Fibroblast of skin of left biceps (primary cell): ENCODE results near the gene TRMT11.

Experiments
- DNase-seq, 2 experiments: peaks; one replicate each; pipeline ENCODE4 v3.0.0-alpha.2; 2013; ENCODE audit warnings: low read depth in 2 of 2

Gene TRMT11

DNA sequence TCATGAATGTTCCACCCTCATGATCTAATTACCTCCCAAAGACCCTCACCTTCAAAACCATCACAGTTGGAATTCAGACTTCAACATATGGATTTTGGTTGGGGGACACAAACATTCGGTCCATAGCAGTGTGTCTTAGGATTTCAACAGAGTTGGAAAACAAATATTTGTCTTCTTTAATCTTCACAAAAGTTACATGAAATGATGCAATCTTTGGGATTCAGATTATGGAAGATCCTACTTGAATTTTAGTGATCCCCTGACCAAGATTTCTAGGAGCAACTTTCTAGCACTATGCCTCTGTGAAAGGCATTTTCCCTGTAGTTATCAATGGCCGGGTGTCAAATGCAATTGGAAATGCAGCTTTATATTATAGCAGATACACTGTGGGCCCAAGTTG is 86.5 kb downstream of the TRMT11 start:
- DNase-seq: no peak

DNA sequence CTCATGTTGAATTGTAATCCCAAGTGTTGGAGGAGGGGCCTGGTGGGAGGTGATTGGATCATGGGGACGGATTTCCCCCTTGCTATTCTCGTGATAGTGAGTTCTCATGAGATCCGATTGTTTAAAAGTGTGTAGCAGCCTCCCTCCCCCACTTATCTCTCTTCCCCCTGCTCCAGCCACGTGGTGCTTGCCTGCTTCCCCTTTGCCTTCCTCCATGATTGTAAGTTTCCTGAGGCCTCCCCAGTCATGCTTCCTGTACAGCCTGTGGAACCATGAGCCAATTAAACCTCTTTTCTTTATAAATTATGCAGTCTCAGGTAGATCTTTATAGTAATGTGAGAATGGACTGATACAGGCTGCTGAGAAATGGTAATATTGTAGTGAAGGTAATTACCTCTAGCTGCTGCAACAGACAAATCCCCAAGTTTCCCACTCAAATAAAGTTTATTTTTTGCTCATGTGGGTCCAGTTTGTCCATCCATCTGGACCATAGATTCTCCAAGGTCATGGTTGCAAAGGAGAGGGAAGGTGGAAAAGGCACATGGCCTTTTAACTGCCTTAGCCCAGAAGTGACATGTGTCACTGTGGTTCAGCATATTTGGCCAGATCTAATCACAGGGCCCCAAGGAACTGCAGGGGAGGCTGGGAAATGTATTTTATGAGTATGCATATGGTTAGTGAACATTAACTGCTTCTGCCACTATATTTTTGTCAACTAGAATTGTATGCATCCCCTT is 89.2 kb downstream of the TRMT11 start:
- DNase-seq: no peak

DNA sequence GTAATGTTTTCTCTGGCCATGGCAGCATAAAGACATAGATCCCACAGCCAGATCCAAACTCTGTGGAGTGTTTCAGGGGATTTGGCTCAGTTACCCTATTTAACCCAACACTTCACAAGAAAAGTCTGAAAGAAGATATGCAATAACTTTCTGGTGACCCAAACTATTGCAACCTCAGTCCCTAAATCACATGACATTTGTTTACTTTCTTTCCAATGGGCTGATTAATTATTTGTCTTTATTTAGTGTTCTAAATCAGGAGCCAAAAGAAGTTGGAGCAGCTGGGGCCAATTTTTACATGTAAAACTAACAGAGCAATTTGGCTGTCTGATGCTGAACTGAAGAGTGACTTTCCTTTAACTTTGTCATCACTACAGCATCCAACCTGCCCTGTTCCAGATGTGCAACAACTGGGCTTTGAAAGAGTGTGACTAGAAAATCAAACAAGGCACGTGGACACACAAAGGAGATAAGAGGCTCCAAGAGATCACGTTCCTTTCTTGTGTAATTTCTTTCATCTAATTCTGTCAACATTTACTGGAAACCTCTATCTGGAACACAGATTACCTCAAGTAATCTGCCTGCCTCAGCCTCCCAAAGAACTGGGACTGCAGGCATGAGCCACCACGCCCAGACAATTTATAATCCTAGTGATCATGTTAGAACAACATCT is 90.8 kb downstream of the TRMT11 start:
- DNase-seq: no peak

DNA sequence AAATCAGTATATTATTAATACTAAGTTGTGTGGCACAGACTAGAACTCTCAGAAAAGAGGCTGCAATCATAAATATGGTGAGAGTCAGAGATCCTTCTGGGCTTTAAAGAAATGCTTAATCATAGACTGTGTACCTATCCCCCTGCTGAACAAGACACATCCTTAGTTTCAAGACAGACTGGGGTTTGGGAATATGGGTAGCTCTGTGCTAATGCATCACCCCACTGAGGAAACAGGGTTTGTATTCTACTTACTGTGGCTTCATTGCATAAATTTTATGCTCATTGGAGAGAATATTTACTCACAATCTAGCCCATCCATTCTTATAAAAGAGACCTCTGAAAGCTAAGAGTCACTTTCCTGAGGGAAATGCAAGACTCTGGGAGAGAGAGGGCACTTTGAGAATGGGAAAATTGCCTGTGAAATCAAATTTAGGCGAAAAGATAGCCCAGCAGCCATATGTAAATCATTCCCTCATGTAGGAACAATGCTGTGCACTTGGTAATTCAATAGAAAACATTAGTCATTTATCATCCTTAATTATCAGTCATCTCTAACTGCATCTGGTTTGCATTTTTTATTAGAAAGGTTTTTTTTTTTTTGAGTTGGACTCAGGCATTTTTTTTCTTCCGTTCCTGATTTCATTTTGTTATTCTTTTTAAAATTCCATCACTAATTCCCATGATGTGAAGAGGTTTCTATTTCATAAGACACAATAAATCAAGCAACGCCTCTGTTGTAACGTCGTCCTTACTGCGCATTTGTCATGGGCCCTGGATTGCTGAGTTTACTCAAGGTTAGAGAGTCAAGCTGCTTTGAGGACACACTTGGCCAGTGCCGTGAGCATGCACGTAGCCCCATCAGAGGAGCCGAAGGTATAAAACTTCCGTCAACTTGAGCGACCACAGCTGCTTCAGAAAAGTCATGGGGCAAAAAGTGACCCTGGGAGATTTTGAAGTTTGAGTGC is 91.8 kb downstream of the TRMT11 start:
- peak; percentile 54 to 64 for DNase-seq

DNA sequence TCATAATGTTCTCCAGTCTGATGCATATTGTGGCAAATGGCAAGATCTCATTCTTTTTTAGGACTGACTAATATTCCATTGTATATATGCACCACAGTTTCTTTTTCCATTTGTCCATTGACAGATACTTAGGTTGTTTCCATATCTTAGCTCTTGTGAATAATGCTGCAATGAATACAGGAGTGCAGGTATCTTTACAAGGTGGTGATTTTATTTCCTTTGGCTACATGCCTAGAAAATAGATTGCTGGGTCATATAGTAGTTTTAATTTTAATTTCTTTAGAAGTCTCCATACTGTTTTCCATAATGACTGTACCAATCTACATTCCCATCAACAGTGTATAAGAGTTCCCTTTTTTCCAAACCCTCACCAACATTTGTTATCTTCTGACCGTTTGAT is 97.5 kb downstream of the TRMT11 start:
- no peak for DNase-seq

DNA sequence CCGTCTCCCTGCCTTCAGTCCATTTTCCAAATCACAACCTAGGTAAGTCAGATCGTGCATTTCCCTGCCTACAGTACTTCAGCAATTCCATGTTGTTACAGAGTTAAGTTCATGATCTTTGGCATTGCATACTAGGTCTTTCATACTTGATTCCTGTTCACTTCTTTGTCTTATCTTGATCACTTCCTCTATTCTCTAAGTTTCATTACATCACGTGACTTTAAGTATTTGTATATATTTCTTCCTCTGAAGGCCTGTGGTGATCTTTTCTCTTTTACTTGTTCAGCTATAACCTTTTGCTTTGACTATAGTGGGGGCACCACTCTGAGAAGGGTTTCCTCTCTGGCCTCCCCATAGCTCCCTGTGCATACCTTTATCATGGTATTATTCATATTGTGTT is 100.2 kb downstream of the TRMT11 start:
- no peak for DNase-seq
